CD14-positive monocyte (primary cell): ENCODE data around the gene C1QTNF6. TPM values are rescaled to one million over a fixed set of nuclear protein-coding genes. Genes with fewer than 3 reads are reported as not detected.

Experiments used
- DNase-seq, 3 donors: peaks; one replicate each; pipeline ENCODE4 v3.0.0-alpha.2; 2011 to 2022
- H2AFZ ChIP-seq: 2 replicates; pipeline ENCODE4 v1.6.0; 2012; ENCODE audit warnings: mild to moderate bottlenecking, low read depth, low read length, inconsistent platforms; ENCODE audit not compliant: insufficient read depth, poor library complexity, severe bottlenecking
- H3K27ac ChIP-seq, 2 donors: 1 replicate in 1 of 2; 2 replicates in 1 of 2; pipeline ENCODE4 v1.5.1; 2012 to 2013; ENCODE audit warnings: low read length in 2 of 2, control low read depth in 1 of 2, inconsistent platforms in 1 of 2, low read depth in 1 of 2, mild to moderate bottlenecking in 1 of 2
- H3K27me3 ChIP-seq, 2 donors: one replicate each; pipeline versions ENCODE4 v1.6.0 to v1.6.1; 2011 to 2013; ENCODE audit warnings: low read length in 2 of 2; ENCODE audit not compliant: control insufficient read depth in 2 of 2, insufficient read depth in 2 of 2
- H3K36me3 ChIP-seq, 2 donors: replicated peaks in 1 of 2; 1 replicate in 1 of 2; 2 replicates in 1 of 2; pipeline versions ENCODE4 v1.5.1 to v1.6.1; 2012 to 2013; ENCODE audit warnings: low read length in 2 of 2, control low read depth in 1 of 2, inconsistent platforms in 1 of 2, mild to moderate bottlenecking in 1 of 2; ENCODE audit not compliant: insufficient read depth in 2 of 2, control insufficient read depth in 1 of 2
- H3K4me1 ChIP-seq, 2 donors: 1 replicate in 1 of 2; 2 replicates in 1 of 2; pipeline versions ENCODE4 v1.5.1 to v1.6.1; 2012 to 2013; ENCODE audit warnings: low read length in 2 of 2, control low read depth in 1 of 2, inconsistent platforms in 1 of 2, mild to moderate bottlenecking in 1 of 2, moderate library complexity in 1 of 2; ENCODE audit not compliant: insufficient read depth in 2 of 2, control insufficient read depth in 1 of 2
- H3K4me2 ChIP-seq: replicated peaks from 2 replicates; pipeline ENCODE3; 2012; ENCODE audit warnings: low read length, moderate library complexity, mild to moderate bottlenecking; ENCODE audit not compliant: poor library complexity, severe bottlenecking; ENCODE audit errors: extremely low read depth
- H3K4me3 ChIP-seq, 3 experiments: fragments of 200-600 bp in 1 of 3; sonication (generic) in 1 of 3; replicated peaks in 1 of 3; 1 replicate in 2 of 3; 2 replicates in 1 of 3; pipeline ENCODE4 v1.5.1; 2011 to 2013; ENCODE audit warnings: low read length in 3 of 3, mild to moderate bottlenecking in 3 of 3, control low read depth in 2 of 3, low read depth in 2 of 3, inconsistent platforms in 1 of 3, moderate library complexity in 1 of 3
- H3K79me2 ChIP-seq: 2 replicates; pipeline ENCODE4 v1.6.0; 2012; ENCODE audit warnings: mild to moderate bottlenecking, control low read depth, inconsistent platforms, low read length, moderate library complexity; ENCODE audit not compliant: insufficient read depth
- H3K9ac ChIP-seq: 2 replicates; pipeline ENCODE4 v1.6.0; 2017; ENCODE audit warnings: low read length, mild to moderate bottlenecking; ENCODE audit not compliant: insufficient read depth, poor library complexity, severe bottlenecking
- H3K9me3 ChIP-seq, 2 donors: replicated peaks in 1 of 2; 1 replicate in 1 of 2; 2 replicates in 1 of 2; pipeline versions ENCODE4 v1.5.1 to v1.6.1; 2012 to 2013; ENCODE audit warnings: low read length in 2 of 2, control low read depth in 1 of 2; ENCODE audit not compliant: control insufficient read depth in 1 of 2, insufficient read depth in 1 of 2
- H4K20me1 ChIP-seq: 2 replicates; pipeline ENCODE4 v1.6.0; 2012; ENCODE audit warnings: mild to moderate bottlenecking, low read length, control low read depth, moderate library complexity; ENCODE audit not compliant: insufficient read depth
- H3K27ac Mint-ChIP-seq, 7 donors: one replicate each; pipeline ENCODE4 v1.8.0; 2020; ENCODE audit warnings: mild to moderate bottlenecking in 7 of 7, mixed read lengths in 7 of 7, moderate library complexity in 6 of 7, inconsistent platforms in 2 of 7
- H3K27me3 Mint-ChIP-seq, 3 donors: one replicate each; pipeline ENCODE4 v1.8.0; 2021 to 2022; ENCODE audit warnings: low read depth in 3 of 3, mild to moderate bottlenecking in 3 of 3, mixed read lengths in 3 of 3, moderate library complexity in 3 of 3, inconsistent platforms in 1 of 3
- H3K36me3 Mint-ChIP-seq, 2 donors: one replicate each; pipeline ENCODE4 v1.8.0; 2020; ENCODE audit warnings: mixed read lengths in 2 of 2, inconsistent platforms in 1 of 2, mild to moderate bottlenecking in 1 of 2
- H3K4me1 Mint-ChIP-seq: one replicate; pipeline ENCODE4 v1.8.0; 2020; ENCODE audit warnings: mild to moderate bottlenecking, mixed read lengths
- H3K4me3 Mint-ChIP-seq, 2 donors: one replicate each; pipeline ENCODE4 v1.8.0; 2020; ENCODE audit warnings: mild to moderate bottlenecking in 2 of 2, mixed read lengths in 2 of 2, moderate library complexity in 1 of 2
- H3K9me3 Mint-ChIP-seq, 7 donors: one replicate each; pipeline ENCODE4 v1.8.0; 2020 to 2022; ENCODE audit warnings: mixed read lengths in 7 of 7, mild to moderate bottlenecking in 6 of 7, moderate library complexity in 6 of 7, inconsistent platforms in 2 of 7
- CTCF ChIP-seq: fragments of 200-600 bp; IDR thresholded peaks from one replicate; pipeline ENCODE4 v1.8.0; 2022; ENCODE audit warnings: antibody characterized with exemption, mild to moderate bottlenecking
- WGBS: methylation state at CpG from one replicate; pipeline ENCODE4 v1.1.5; 2013; ENCODE audit warnings: missing lambda C conversion rate; ENCODE audit not compliant: insufficient coverage; 5-methylcytosine and 5-hydroxymethylcytosine counted together
- intact Hi-C, 2 donors: fragments of 100-400 bp; cut with micrococcal nuclease; formaldehyde crosslinking; loops; one replicate each; pipeline versions ENCODE4 v1.15.0 to v1.15.1; 2023
- polyA plus RNA-seq, 3 donors: library from polyadenylated mRNA; depleted of rRNA in 1 of 3; unstranded in 2 of 3; stranded (reverse) in 1 of 3; fragments of 300-500 nt in 2 of 3; fragments of >200 nt in 1 of 3; fragmentation: Illumina TruSeq in 2 of 3; gene quantifications; 1 replicate in 2 of 3; 2 replicates in 1 of 3; pipeline ENCODE4 v1.2.3, GENCODE V29; 2012 to 2021

C1QTNF6 gene
- polyA plus RNA-seq, 3 donors: 0.14 to 2.3 (median 0.24) TPM

- H3K4me2 ChIP-seq: no peak overlapping the region
- peak overlapping the region in 1 of 7 donors; percentile 33 for H3K27ac Mint-ChIP-seq
- H3K9ac ChIP-seq: no peak overlapping the region
- H3K4me3 ChIP-seq: no peak overlapping the region
- H3K4me1 ChIP-seq: no peaks in the 10 kb centered on the region
- no peaks in the 10 kb centered on the region for H3K4me1 Mint-ChIP-seq
- no peaks in the 10 kb centered on the region for H4K20me1 ChIP-seq
- H3K79me2 ChIP-seq: no peaks in the 10 kb centered on the region
- H3K27ac ChIP-seq: no peak overlapping the region
- no peak overlapping the region for H2AFZ ChIP-seq
- DNase-seq: no peak
- no peaks in the 10 kb centered on the region for H3K36me3 Mint-ChIP-seq
- H3K27me3 ChIP-seq: no peaks in the 10 kb centered on the region
- no peaks in the 10 kb centered on the region for H3K36me3 ChIP-seq
- TF ChIP-seq CTCF: no peak
- WGBS: 62% methylated on average over 17 of the region's 17 CpGs
- H3K27me3 Mint-ChIP-seq: peaks cover 8 to 14% (median 11%) of the 10 kb centered on the region in 3 donors
- intact Hi-C loops: no loop called here
- H3K9me3 ChIP-seq: no peaks in the 10 kb centered on the region
- peak overlapping the region; percentile 35 to 39 for H3K4me3 Mint-ChIP-seq
- peaks cover 0 to under 1% (median 0%) of the 10 kb centered on the region in 7 donors for H3K9me3 Mint-ChIP-seq
Measured at GRCh38 chr22:37145180-37146050, 42.6 kb downstream of the C1QTNF6 start.

DNA sequence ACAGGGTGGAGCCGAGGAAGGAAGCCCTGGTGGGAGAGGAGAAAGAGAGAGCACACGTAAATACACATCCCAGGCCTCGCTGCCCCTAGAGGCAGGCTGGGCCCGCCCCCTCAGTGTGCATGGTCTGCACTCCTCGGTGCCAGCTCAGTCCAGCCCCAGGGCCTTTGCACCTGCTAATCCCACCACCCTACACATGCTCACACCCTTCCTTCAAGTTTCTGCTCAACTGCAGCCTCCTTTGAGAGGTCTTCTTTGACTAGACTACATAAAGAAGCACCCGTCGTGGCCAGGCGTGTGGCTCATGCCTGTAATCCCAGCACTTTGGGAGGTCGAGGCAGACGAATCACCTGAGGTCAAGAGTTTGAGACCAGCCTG is 43.9 kb downstream of the C1QTNF6 start:
- H3K4me1 Mint-ChIP-seq: no peaks in the 10 kb centered on the region
- no peaks in the 10 kb centered on the region for H3K9me3 ChIP-seq
- no peak overlapping the region for H3K4me3 Mint-ChIP-seq
- no peak overlapping the region for H3K9ac ChIP-seq
- H3K36me3 Mint-ChIP-seq: no peaks in the 10 kb centered on the region
- H3K27me3 ChIP-seq: no peaks in the 10 kb centered on the region
- no peaks in the 10 kb centered on the region for H3K36me3 ChIP-seq
- TF ChIP-seq CTCF: no peak
- no peaks in the 10 kb centered on the region for H3K4me1 ChIP-seq
- H3K4me3 ChIP-seq: no peak overlapping the region
- intact Hi-C loops: no loop called here
- no peak overlapping the region for H3K4me2 ChIP-seq
- no peaks in the 10 kb centered on the region for H3K9me3 Mint-ChIP-seq
- 97% methylated on average over 5 of the region's 10 CpGs for WGBS
- H3K27ac Mint-ChIP-seq: peak overlapping the region in 1 of 7 donors; percentile 51
- H2AFZ ChIP-seq: no peak overlapping the region
- DNase-seq: no peak
- H3K79me2 ChIP-seq: no peaks in the 10 kb centered on the region
- H3K27me3 Mint-ChIP-seq: peaks cover 7 to 11% (median 9%) of the 10 kb centered on the region in 3 donors
- no peaks in the 10 kb centered on the region for H4K20me1 ChIP-seq
- H3K27ac ChIP-seq: no peak overlapping the region
